ENCODE measurements around the gene SAP25. TPM values are rescaled to one million over a fixed set of nuclear protein-coding genes. Genes with fewer than 3 reads are reported as not detected.

SAP25 gene
- total RNA-seq, 6 donors from 2014 or later: 1.2 to 18.9 (median 12.7) TPM

GRCh38 chr7:100604028-100604975 lies 30.6 kb upstream of the SAP25 start:
- 0% methylated on average over 16 to 50 of the region's 70 CpGs for whole genome bisulfite sequencing, 2 donors
- H3K4me3 ChIP-seq: peak overlapping the region; percentile 70 to 89 (median 75)

GRCh38 chr7:100603726-100604027 lies 30.0 kb upstream of the SAP25 start:
- DNase-seq (no peak), ATAC-seq (ENCODE audit: low FRiP score in 2 of 2) (no peak)
- WGBS, 2 donors: 12 to 24% methylated on average over 3 to 10 of the region's 10 CpGs
- Histone ChIP-seq H3K27me3 (no peaks in the 10 kb centered on the region), H3K36me3 (no peaks in the 10 kb centered on the region), H3K4me1 (peaks cover 15 to 42% (median 29%) of the 10 kb centered on the region in 4 donors), H3K27ac (peak overlapping the region; percentile 59 to 88 (median 76)), H3K9me3 (no peaks in the 10 kb centered on the region), H3K4me3 (peak overlapping the region; percentile 70 to 89 (median 75))
- TF ChIP-seq CTCF (IDR thresholded peaks at IDR 0.05) (no peak), POLR2AphosphoS5 (IDR thresholded peaks at IDR 0.05) (no peak), EP300 (IDR thresholded peaks at IDR 0.05) (no peak), POLR2A (IDR thresholded peaks at IDR 0.05) (no peak)

More at GRCh38 chr7:100604028-100604975, 30.6 kb upstream of the SAP25 start:
- DNase-seq (peak; percentile 80 to 95), ATAC-seq (ENCODE audit: low FRiP score in 2 of 2) (peak; percentile 83 to 88)
- peak in 5 of 6 experiments; percentile 53 to 66 (median 62) for TF ChIP-seq CTCF (IDR thresholded peaks at IDR 0.05)
- TF ChIP-seq POLR2AphosphoS5 (IDR thresholded peaks at IDR 0.05): peak in 1 of 2 donors; percentile 73
- no peak for TF ChIP-seq EP300 (IDR thresholded peaks at IDR 0.05)
- peak in 1 of 4 donors; percentile 67 for TF ChIP-seq POLR2A (IDR thresholded peaks at IDR 0.05)
- no peaks in the 10 kb centered on the region for H3K9me3 ChIP-seq
- H3K27ac ChIP-seq: peak overlapping the region; percentile 59 to 88 (median 76)
- no peaks in the 10 kb centered on the region for H3K27me3 ChIP-seq
- H3K36me3 ChIP-seq: no peaks in the 10 kb centered on the region
- peaks cover 15 to 42% (median 29%) of the 10 kb centered on the region in 4 donors for H3K4me1 ChIP-seq

- ATAC-seq (ENCODE audit: low FRiP score in 2 of 2) (peak; percentile 32 to 80), DNase-seq (peak in 1 of 2 donors; percentile 49)
- Histone ChIP-seq H3K36me3 (no peaks in the 10 kb centered on the region), H3K4me1 (peaks cover 15 to 42% (median 29%) of the 10 kb centered on the region in 4 donors), H3K9me3 (no peaks in the 10 kb centered on the region), H3K27me3 (no peaks in the 10 kb centered on the region), H3K4me3 (peak overlapping the region in 3 of 4 donors; percentile 71 to 89 (median 79)), H3K27ac (peak overlapping the region; percentile 59 to 88 (median 76))
- 48 to 59% methylated on average over 18 to 21 of the region's 21 CpGs for WGBS, 2 donors
- TF ChIP-seq POLR2A (IDR thresholded peaks at IDR 0.05) (no peak), CTCF (IDR thresholded peaks at IDR 0.05) (no peak), POLR2AphosphoS5 (IDR thresholded peaks at IDR 0.05) (peak in 1 of 2 donors; percentile 41), EP300 (IDR thresholded peaks at IDR 0.05) (no peak)
Observed at GRCh38 chr7:100602889-100603725, 29.4 kb upstream of the SAP25 start.

- Histone ChIP-seq H3K36me3 (no peaks in the 10 kb centered on the region), H3K27ac (no peak overlapping the region)
- WGBS, 2 donors: 85 to 87% methylated on average over 9 of the region's 9 CpGs
Observed at GRCh38 chr7:100600730-100601038, 27.0 kb upstream of the SAP25 start.

More at GRCh38 chr7:100600730-100601038, 27.0 kb upstream of the SAP25 start:
- H3K27me3 ChIP-seq: no peaks in the 10 kb centered on the region
- no peak for DNase-seq
- peaks cover 13 to 39% (median 28%) of the 10 kb centered on the region in 4 donors for H3K4me1 ChIP-seq
- ATAC-seq (ENCODE audit: low FRiP score in 2 of 2): no peak
- no peaks in the 10 kb centered on the region for H3K9me3 ChIP-seq
- TF ChIP-seq CTCF (IDR thresholded peaks at IDR 0.05) (no peak), EP300 (IDR thresholded peaks at IDR 0.05) (no peak), POLR2A (IDR thresholded peaks at IDR 0.05) (no peak), POLR2AphosphoS5 (IDR thresholded peaks at IDR 0.05) (no peak)
- no peak overlapping the region for H3K4me3 ChIP-seq
